Measurements from ENCODE around the gene TBC1D16. TPM values are rescaled to one million over a fixed set of nuclear protein-coding genes. Genes with fewer than 3 reads are reported as not detected.

Gene TBC1D16
- total RNA-seq, 1 experiment from 2014 or later, result 85.8 TPM

GRCh38 chr17:80009391-80010282, 26.0 kb downstream of the TBC1D16 start:
- Histone ChIP-seq H2BK20ac (ENCODE audit: low read depth, low read length, poor library complexity, severe bottlenecking) (no peak overlapping the region), H2AK5ac (ENCODE audit: insufficient read length, low read length) (no peak overlapping the region), H3K79me2 (ENCODE audit: insufficient read depth, low read length) (peaks cover 1% of the 10 kb centered on the region; the same call in 1 of the 2 replicates), H3K18ac (ENCODE audit: insufficient read length, low read depth, low read length) (no peak overlapping the region), H2BK120ac (ENCODE audit: low read depth, low read length, poor library complexity, severe bottlenecking) (no peak overlapping the region), H3K14ac (ENCODE audit: insufficient read depth, low read length) (no peak overlapping the region), H3K4me1 (ENCODE audit: insufficient read depth, low read length) (no peaks in the 10 kb centered on the region), H4K8ac (replicated peaks; ENCODE audit: insufficient read length, low read depth, low read length) (no peak overlapping the region), H3K23me2 (ENCODE audit: insufficient read length, low read depth, low read length, poor library complexity, severe bottlenecking) (peaks cover 5% of the 10 kb centered on the region), H3K9me3 (ENCODE audit: control insufficient read depth, low read depth, low read length) (no peaks in the 10 kb centered on the region), H3K79me1 (ENCODE audit: insufficient read depth, low read depth, low read length, poor library complexity, severe bottlenecking) (no peaks in the 10 kb centered on the region), H3K4ac (ENCODE audit: low read depth, low read length) (no peak overlapping the region), H3K23ac (ENCODE audit: insufficient read length, low read depth, low read length) (no peak overlapping the region), H2BK12ac (ENCODE audit: insufficient read length, low read depth, low read length) (no peak overlapping the region), H3K9ac (ENCODE audit: extremely low read depth, insufficient read length, low read length) (no peak overlapping the region), H3K4me2 (ENCODE audit: insufficient read depth, insufficient read length, low read length) (no peak overlapping the region), H2BK15ac (ENCODE audit: low read depth, low read length) (no peak overlapping the region), H3K56ac (ENCODE audit: insufficient read length, low read depth, low read length) (no peak overlapping the region), H2AFZ (ENCODE audit: low read length) (no peak overlapping the region), H4K5ac (ENCODE audit: insufficient read length, low read depth, low read length) (no peak overlapping the region), H3K27me3 (ENCODE audit: insufficient read depth, low read length) (no peaks in the 10 kb centered on the region), H3T11ph (ENCODE audit: low read length) (no peak overlapping the region), H4K91ac (ENCODE audit: insufficient read length, low read depth, low read length) (no peak overlapping the region), H3K27ac (ENCODE audit: insufficient read length, low read depth, low read length) (no peak overlapping the region), H2BK5ac (ENCODE audit: insufficient read length, low read length) (no peak overlapping the region), H4K20me1 (ENCODE audit: control insufficient read depth, insufficient read depth, insufficient read length) (no peaks in the 10 kb centered on the region)
- peaks cover 10 to 19% of the 10 kb centered on the region in 2 experiments; a peak in 3 of 4 replicates for H3K4me1 Mint-ChIP-seq
- no CpG with 5 or more reads among the region's 34 CpGs for WGBS (ENCODE audit: extremely low coverage, insufficient read length, low lambda C conversion rate)
- no peaks in the 10 kb centered on the region for H3K9me3 Mint-ChIP-seq
- DNase-seq, result no peak
- no peaks in the 10 kb centered on the region; the same call in 1 of the 2 replicates for H3K27me3 Mint-ChIP-seq (ENCODE audit: low read depth)
- peak overlapping the region in 1 of 3 experiments; percentile 39; a peak in 1 of 7 replicates for H3K27ac Mint-ChIP-seq
- H3K4me3 Mint-ChIP-seq, result no peak overlapping the region
- no peak for TF ChIP-seq CTCF (conservative IDR thresholded peaks at IDR 0.05)
- H3K36me3 Mint-ChIP-seq (ENCODE audit: insufficient read depth in 1 of 3, low read depth in 3 of 3), result peaks cover 9 to 23% (median 9%) of the 10 kb centered on the region in 3 experiments; a peak in 5 of 7 replicates
